GM10248 (cell line): ENCODE results near the gene LXN.

ENCODE experiments used
- CTCF ChIA-PET: fragments of 300-600 bp; sonication (Branson Sonifier 250); formaldehyde crosslinking; extraction: SDS; loops from one replicate; lab custom pipeline; 2021; ENCODE audit warnings: antibody characterized with exemption; lab: Yijun Ruan, JAX
- POLR2A ChIA-PET: fragments of 350-650 bp; sonication (Branson Sonifier 250); formaldehyde crosslinking; extraction: SDS; loops from one replicate; lab custom pipeline; 2020; ENCODE audit warnings: antibody characterized with exemption; lab: Yijun Ruan, JAX
- DNase-seq: peaks from one replicate; pipeline ENCODE4 v3.0.0; 2012; ENCODE audit errors: extremely low spot score
- TF ChIP-seq, protein P1 (sequence below): IDR thresholded peaks from 2 replicates; pipeline ENCODE4 v1.5.1; 2012; ENCODE audit warnings: mild to moderate bottlenecking, low read depth; ENCODE audit errors: extremely low read depth, missing control alignments, control extremely low read depth

Gene LXN

GRCh38 chr3:158625881-158626280, 46.6 kb downstream of the LXN start:
- POLR2A ChIA-PET = no interaction called here
- TF ChIP-seq, protein P1, sequence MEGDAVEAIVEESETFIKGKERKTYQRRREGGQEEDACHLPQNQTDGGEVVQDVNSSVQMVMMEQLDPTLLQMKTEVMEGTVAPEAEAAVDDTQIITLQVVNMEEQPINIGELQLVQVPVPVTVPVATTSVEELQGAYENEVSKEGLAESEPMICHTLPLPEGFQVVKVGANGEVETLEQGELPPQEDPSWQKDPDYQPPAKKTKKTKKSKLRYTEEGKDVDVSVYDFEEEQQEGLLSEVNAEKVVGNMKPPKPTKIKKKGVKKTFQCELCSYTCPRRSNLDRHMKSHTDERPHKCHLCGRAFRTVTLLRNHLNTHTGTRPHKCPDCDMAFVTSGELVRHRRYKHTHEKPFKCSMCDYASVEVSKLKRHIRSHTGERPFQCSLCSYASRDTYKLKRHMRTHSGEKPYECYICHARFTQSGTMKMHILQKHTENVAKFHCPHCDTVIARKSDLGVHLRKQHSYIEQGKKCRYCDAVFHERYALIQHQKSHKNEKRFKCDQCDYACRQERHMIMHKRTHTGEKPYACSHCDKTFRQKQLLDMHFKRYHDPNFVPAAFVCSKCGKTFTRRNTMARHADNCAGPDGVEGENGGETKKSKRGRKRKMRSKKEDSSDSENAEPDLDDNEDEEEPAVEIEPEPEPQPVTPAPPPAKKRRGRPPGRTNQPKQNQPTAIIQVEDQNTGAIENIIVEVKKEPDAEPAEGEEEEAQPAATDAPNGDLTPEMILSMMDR = no peak
- CTCF ChIA-PET = interaction anchor here (1.4 kb wide), 1 partner anchor 18 kb away, joined by 3 read pairs; the partner anchor contains the start of gene GFM1
- DNase-seq = no peak

- POLR2A ChIA-PET = no interaction called here
- CTCF ChIA-PET = interaction anchor here (1.6 to 3.4 kb wide), 2 partner anchors 8 to 27 kb away, joined by 5 to 10 read pairs; partner anchors contain the start of gene GFM1
- TF ChIP-seq, protein P1 = no peak
- no peak for DNase-seq
These were observed 54.2 kb downstream of the LXN start for GRCh38 chr3:158617982-158618875.
